HG02981 (cell line): Measurements from ENCODE around the gene ARHGAP26.
A peak's percentile ranks its signal among the peaks of the same experiment; 100 is the strongest.

ENCODE experiments used
- ATAC-seq: cut with Tn5 transposase; IDR thresholded peaks from one replicate; pipeline ENCODE4 v1.9.1; 2021; ENCODE audit warnings: mild to moderate bottlenecking, moderate library complexity; ENCODE audit not compliant: unreplicated experiment

The ARHGAP26 gene

DNA sequence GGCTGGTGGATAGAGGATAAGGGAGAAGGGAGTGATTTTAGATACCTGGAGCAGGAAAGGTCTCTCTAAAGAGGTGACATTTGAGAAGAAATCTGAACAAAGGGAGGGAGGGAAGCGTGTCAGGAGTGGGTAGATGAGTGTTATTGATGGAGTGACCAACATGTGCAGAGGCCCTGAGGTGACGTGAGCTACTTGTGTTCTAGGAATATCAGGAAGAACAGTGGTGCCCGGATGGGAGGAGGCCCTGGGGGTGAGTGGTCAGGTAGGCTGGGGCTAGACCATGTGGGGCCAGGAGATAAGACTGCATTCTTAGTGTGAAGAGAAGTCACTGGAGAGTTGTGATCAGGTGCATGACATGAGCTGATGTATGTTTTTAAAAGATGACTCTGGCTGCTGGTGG is 256.2 kb downstream of the ARHGAP26 start:
- ATAC-seq = no peak

DNA sequence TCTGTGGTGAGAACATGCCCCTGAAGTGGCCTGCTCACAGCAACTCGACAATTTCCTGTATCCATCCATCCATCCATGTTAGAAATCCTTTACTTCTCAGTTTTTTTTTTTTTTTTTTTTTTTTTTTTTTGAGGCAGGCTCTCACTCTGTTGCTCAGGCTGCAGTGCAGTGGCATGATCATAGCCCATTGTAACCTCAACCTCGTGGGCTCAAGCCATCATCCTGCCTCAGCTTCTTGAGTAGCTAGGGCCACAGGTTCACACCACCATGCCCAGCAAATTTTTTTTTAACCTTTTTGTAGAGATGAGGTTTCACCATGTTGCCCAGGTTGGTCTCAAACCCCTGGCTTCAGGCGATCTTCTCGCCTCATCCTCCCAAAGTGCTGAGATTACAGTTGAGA is 259.1 kb downstream of the ARHGAP26 start:
- ATAC-seq = no peak

DNA sequence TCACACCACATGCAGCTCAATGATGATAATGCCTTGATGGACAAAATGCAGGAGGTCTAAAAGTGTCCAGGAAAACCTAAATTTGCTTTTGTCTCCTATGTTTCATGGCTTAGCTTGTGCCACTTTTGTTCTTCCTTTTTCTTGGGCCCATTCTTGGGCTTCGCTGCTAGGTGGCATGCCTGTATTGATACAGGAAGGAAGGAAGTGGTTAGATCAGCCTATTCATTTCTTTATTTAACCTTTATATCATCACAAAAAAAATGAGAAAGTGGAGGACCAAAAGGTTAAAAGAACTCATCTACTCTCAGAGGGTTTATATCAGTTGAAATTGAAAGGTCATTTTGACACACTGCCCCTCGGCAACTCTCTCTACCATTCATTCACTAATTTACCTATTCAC is 260.2 kb downstream of the ARHGAP26 start:
- ATAC-seq = no peak

DNA sequence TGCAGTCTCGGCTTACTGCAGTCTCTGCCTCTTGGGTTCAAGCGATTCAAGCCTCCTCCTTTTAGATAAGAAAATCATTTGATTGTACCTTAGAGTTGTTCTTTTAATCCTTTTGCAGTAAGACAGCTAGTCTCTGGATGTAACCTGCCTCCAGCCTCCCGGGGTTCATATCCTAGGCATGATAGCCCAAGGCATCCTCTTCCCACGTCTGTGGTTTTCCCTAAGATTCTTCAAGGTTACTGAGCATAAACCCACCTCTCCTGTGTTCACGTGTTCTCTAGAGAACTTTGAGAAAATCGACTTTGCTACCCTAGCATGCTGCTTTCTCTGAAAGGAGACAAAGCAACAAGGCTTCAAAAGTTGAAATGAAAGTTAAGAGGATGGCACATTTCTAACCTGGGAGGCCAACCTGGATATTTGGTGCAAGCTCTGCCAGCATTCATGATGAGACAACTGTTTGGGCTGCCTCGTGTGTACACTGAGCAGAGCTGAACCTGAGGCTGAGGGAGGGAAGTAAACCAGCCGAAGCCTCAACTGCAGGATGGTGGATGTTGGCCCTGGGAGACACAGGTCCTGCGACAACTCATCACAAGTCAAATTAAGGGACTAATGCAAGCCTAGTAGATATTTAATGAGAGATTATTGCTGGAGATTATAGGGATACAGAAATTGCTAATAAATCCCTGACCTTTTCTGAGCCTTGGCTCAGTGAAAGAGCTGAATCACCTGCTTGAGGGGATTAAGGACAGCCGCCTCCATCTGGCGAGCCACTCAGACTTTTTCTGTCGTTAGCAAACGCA is 261.8 kb downstream of the ARHGAP26 start:
- ATAC-seq = no peak

DNA sequence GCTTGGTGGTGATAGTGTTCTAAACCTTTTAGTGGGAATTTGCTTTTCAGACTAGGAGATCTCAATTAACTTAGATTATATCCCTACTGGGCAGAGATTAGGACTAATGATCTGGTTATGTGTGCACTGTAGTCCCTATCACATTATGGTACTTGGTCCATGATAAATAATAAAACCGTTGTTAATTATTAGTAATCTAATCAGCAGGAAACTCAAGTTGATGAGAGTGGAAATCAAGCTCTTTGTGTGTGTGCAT is 262.3 kb downstream of the ARHGAP26 start:
- no peak for ATAC-seq

DNA sequence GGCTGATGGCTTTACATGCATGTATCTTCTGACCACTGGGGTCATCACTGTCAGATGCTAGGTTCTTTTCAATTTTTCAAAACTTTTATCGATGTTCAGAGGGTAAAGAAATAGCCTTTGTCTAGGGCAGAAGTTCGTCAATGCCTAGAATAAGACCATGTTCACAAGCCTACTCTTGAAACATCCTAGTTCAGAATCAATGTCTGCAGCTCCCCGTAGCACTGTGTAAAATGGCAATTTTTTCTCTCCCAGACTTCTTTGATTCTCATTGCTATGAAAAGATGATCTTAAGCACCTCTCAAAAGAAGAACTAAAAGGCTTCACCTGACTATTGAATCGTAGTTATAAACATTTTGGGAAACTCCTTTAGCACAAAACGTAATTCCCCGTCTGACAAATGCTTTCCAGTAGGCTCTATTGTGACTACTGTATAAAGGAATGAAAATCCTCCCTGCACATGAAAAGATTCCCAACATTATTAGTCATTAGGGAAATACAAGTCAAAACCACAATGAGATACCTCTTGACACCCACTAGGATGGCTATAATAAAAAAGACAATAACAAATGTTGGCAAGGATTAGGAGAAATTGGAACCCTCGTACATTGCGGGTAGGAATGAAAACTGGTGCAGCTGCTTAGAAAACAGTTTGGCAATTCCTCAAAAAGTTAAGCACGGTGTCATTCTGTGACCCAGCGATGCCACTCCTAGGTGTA is 263.5 kb downstream of the ARHGAP26 start:
- no peak for ATAC-seq

DNA sequence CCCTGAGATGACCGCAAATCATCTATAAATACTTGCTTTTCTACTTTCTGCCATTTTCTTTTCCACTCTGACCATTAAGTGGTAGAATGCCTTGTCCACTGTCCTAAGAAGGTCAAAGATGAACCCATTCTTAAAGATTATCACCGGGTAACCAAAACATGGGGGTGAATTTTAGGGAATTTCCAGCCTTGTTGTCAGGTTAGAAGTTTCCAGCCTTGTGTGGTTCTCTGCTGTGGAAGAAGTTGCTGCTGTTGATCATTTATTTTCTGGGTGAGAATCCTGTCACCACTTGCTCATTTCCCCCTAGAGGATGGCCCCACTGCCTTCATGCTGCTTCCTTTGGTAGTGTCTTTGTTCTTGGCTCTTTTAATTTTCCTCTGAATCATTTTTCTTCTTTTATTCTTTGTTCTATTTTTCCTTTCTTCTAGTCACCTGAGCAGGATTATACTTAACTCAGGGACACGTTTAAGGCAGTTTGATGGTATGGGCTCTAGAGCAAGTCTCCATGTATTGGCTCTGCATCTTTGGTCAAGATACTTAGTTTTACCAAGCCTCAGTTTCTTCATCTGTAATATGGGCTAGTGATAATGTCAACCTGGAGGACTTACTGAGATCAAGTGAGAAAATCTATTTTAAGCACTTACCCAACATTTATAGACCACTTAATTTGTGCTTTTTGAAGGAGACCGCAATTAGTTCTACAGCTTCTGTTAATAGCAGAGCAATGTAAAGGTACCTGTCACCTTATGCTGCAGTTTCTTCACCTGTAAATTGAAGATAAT is 266.2 kb downstream of the ARHGAP26 start:
- peak; percentile 50 for ATAC-seq

DNA sequence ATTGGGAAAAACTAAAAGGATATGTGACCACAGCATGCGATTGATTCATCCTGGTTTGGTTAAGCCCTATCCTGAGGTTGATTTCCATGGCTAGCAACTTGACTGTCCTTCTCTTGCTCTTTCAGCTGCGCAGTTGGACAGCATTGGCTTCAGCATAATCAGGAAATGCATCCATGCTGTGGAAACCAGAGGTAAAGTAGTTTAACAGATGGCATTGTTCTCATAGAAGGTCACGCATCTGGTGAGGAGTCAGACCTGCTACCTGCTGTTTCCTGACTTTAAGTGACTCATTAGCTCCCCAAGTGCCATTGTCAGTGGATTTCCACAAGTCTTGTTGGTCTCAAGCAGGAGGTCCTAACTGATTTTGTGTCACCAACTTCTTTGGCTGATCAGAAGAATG is 266.9 kb downstream of the ARHGAP26 start:
- ATAC-seq = no peak

DNA sequence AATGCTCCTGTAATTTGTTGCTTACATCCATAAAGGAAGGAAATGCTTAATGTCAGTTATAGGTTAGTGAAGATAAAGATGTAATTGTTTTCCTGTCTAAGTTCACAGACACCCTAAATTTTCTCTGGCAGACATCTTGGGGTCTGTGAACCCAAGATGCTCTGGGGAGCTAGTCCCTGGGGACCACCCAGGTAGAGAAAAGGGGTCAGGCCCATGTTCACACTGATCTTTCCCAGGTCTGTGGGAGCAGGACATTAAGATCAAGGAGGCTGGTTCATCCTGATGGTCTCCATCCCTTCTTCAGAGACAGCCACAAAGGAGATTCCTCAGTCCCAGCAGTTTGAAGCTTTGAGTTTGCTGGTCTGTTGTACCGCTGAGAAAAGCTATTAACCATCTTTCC is 267.5 kb downstream of the ARHGAP26 start:
- no peak for ATAC-seq

DNA sequence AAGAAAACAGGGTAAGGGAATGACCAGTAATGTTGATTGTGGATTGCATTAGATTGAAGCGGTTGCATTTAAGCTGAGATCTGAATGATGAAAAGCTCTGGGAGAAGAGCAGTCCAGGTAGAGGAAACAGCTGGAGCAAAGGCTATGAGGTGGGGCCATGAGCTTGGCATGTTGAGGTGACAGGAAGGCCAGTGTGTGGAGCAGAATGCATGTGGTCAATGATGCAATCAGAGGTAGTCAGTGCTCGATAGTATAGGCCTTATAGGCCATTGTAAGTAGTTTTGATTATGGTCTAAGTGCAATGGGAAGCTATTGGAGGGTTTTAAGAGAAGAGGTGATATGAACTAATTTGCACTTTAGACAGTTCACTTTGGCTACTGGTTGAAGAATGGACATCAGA is 270.4 kb downstream of the ARHGAP26 start:
- no peak for ATAC-seq

DNA sequence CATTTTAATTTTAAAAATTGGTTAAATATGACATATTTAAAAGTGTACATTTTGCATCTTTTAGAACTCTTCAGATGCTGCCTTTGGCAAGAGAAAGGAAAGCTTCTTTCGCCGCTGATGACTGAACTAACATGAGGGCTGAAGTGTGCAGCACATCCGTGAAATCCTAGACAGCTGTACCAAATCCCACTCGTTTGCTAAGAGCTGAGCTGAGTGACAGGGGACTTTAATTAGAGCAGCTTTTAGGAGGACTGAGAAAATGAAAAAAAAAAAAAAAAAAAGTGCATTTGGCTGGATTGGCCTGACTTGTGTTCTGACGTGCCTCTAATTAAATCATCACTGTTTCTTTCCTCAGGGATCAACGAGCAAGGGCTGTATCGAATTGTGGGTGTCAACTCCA is 271.3 kb downstream of the ARHGAP26 start:
- no peak for ATAC-seq

DNA sequence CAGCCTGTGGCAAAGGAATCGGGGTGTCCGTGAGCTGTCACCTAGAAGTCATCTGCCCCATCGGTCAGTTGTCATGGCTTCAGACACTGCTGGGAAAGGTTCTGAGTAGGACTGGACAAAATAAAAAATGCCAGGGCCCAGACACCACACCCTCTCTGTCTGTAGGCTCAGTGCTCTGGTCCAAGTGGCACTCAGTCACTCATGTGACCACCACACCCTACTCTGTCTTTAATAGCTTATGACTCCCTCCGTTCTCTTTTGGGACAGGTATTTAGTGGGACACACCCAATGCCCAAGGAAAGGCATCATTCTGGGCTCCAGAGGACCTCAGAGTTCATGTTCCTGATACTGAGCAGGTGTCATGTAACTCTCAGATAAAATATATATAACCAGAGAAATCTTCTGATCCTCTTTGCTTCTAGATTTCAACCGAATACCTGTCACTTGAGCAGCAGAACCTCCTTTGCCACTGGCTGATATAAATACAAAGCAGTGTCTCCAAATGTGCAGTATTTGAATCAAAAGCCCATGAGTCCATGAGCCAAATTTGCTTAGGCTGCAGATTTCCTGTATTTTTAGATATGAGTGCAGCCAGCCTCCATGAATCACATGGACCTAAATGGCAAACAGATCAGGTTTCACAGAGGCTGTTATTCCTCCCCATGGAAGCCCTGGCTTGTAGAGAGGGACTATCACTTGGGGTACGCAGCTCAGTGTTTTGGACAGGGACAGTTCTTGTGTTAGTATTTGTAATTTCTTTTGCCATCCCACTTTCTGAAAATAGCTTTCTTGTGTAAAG is 272.0 kb downstream of the ARHGAP26 start:
- no peak for ATAC-seq

DNA sequence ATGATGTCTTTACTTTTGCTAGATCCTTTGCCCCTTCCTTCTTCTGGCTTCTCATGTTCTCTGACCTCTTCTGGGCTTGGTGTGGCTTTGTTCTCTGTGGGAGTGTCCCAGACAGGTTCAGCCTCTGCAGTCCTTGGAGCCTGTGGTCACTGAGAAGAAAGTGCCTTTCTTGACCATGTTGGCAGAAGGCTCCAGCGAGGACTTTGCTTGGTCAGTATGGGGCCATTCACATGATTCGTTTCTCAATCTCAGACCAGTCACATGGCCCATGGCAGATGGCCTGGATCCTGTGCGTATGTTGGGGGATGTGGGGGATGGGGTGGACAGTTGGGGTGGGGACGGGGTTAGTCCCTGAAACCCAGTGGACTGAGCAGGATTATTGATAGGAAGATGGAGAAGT is 274.1 kb downstream of the ARHGAP26 start:
- ATAC-seq = no peak

DNA sequence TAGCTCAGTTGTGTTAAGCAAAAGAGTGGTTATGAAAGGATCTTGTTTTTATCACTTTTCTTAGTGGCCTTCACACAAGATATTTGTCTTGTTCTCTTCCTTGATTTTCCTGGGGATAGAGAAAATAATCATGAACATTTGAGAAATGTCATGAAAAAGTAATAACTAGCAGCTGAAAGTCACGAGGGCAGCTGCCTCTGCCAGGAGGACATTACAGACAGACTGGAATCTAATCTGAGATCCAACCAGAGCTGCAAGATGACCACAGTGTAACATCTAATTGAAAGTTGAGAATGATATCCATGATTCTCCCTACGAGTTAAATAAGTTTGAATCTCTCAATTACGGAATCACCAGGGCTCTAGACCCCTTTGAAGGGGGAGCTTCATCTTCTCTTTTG is 274.9 kb downstream of the ARHGAP26 start:
- ATAC-seq = no peak

DNA sequence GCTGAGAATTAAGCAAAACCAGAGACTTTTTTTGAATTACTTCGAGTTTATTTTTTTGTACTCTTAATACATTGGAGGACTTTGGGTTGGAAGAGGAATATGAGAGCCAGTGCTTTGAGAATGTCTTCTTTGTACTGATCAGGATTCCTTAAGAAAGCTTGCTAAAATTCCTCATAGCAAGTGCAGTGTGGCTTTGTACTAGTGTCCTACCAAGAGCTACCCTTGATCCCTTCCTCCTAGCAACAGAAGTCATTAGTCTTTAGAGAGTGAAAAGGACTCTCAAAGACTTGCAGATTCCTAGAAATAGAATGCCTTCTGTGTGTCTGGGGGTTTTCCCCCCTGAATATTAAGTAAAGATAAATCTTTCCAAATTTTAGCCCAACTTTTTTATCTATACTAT is 276.1 kb downstream of the ARHGAP26 start:
- no peak for ATAC-seq

DNA sequence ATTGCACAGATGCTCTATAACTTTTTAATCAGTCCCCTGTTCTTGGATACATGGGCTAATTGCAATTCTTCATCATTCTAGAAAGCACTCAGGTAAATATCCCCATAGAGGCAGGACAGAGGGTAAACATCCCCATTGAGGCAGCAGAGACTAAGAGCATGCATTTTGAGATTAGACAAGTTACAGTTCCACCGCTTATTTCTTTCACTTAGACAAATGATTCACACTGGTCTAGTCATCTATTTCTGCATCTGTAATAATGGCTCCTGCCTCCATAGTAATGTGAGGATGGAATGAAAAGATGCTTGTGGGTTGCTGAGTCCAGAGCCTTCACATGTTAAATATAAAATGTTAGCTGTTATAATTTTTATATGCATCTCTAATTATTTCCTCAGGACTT is 276.9 kb downstream of the ARHGAP26 start:
- no peak for ATAC-seq

DNA sequence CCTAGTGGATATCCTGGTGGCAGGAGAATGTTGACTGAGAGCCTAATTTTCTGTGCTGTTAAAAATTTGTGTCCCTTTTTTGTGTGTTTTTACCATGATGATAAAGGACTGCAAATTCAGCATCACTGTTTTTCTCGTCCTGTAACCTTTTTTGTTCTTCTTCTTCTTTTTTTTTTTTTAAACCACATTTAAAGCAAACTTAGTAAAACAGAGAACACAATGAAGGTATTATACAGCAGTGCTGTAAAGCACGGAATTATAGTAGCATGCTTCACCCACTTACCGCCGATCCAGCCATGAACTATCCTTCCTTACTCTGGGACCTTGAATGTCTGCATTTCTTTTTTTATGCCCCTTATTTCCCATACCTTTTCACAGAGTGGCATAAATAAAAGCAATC is 280.0 kb downstream of the ARHGAP26 start:
- ATAC-seq = no peak

DNA sequence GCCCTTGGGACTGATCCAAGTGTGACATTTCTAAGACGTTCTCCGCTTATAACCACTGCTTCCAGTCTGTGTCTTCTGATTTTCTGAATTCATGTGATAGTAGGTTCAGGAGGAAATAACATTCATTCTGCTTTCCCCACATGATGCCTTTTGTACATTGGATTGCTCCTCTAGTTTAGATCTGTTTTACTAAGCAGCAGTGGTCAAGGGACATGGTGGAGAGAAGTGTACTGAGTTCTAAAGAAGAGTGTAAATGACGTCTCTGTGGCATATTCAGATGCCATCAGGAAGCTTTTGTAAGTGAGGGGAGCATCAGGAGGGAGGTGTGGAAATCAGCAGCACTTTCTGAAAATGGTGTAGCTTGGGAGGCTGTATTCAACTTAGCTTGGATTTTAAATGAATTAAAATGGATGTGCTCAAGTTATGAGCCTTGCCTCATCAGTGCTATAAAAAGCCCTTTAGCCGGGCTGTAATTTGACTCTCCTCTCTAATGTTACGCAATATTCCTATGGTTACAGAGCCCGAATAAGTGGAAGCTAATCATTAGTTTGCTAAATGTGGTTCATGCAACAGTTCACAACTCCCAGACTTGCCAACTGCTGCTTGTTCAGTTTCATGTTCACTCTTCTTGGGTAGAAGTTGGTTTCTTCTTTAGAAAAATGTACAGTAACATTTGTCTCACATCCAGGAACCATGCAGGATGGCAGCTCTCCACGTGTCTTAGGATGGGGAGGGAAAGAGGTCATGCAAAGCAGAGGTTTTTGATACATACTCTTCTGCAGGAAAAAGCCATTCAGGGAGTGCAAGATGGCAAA is 281.3 kb downstream of the ARHGAP26 start:
- ATAC-seq = peak; percentile 37

DNA sequence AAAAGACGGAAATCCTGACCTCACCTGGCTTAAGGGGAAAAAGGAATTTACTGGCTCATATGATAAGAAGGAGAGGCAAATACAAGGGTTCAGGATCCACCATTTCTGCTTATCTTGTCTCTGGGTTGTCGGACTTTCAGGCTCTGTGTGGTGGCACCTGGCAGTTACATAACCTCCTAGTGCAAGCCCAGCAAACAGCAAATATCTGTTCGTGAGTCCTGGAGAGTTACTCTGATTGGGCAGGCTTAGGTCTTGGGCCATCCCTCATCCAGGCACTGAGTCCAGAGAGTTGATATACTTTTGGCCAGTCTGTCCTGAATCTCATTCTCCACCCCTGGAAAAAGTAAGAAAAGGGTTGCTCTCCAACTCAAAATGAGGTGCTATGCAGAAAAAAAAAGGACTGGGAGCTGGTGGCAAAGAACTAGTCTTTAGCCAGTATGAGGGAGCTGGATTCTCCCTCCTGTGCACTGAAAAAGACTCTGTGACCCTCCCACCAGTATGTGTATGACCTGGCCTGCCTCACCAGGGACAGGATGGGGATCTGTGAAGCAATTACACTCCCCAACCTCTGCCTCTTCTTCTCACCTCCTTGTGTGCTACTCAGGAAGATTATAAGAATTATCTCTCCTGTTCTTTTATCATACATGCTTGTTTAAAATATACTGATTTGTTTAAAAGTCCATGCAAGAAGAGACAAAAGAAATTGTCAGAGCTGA is 282.9 kb downstream of the ARHGAP26 start:
- ATAC-seq = no peak

DNA sequence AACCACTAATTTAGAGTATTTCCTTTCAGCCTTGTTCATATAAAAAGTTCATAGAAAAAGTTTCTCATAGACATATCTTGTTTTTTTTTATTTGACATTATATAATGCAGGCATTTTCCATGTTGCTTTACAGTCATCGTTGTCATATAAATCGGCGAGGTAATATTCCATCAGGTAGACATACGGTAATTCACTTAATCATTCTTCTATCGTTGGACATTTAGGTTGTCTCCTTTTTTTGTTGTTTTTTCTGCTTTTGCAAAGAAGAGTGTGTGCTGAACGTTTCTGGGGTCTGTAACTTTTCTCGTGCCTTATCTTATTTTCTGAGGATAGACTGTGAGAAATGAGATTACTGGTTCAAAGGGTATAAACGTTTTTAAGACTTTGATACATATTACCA is 283.6 kb downstream of the ARHGAP26 start:
- no peak for ATAC-seq
